Cardiac muscle cell (in vitro differentiated cells and primary cell): ENCODE measurements around the gene C2CD4C. TPM values are rescaled to one million over a fixed set of nuclear protein-coding genes. Genes with fewer than 3 reads are reported as not detected.
"Not testable (repeated sequence)": the region's sequence is repeated elsewhere in the genome, so short reads cannot be mapped to it uniquely, and the experiment has no call there.

Source experiments
- DNase-seq, 2 donors: peaks; one replicate each; pipeline versions ENCODE4 v3.0.0 to v3.0.0-alpha.2; 2010 to 2017; ENCODE audit warnings: low read depth in 1 of 2, low spot score in 1 of 2
- H3K27ac ChIP-seq: fragments of 200-600 bp; sonication (generic); 2 replicates; pipeline ENCODE4 v1.5.1; 2016
- H3K27me3 ChIP-seq: fragments of 200-600 bp; sonication (generic); 2 replicates; pipeline ENCODE4 v1.6.0; 2016; ENCODE audit warnings: control low read depth
- H3K36me3 ChIP-seq: fragments of 200-600 bp; sonication (generic); 2 replicates; pipeline ENCODE4 v1.5.1; 2016; ENCODE audit warnings: control low read depth
- H3K4me1 ChIP-seq: fragments of 200-600 bp; sonication (generic); 2 replicates; pipeline ENCODE4 v1.8.1; 2017; ENCODE audit warnings: low read depth, mild to moderate bottlenecking, mixed run types
- H3K4me3 ChIP-seq: fragments of 200-600 bp; sonication (generic); 2 replicates; pipeline ENCODE4 v1.5.1; 2016; ENCODE audit warnings: mild to moderate bottlenecking
- H3K9me3 ChIP-seq: fragments of 200-600 bp; sonication (generic); 2 replicates; pipeline ENCODE4 v1.5.1; 2017; ENCODE audit warnings: low read depth, mild to moderate bottlenecking, control low read depth
- CTCF ChIP-seq: IDR thresholded peaks from 2 replicates; pipeline ENCODE4 v1.5.1; 2012; ENCODE audit warnings: low read depth, mild to moderate bottlenecking, low read length
- polyA plus RNA-seq: library from polyadenylated mRNA; unstranded; fragments of >200 nt; fragmentation: Nextera tagmentation; extraction: Ambion mirVana; gene quantifications from 2 replicates; pipeline ENCODE4 v1.2.1, GENCODE V29; 2016
- total RNA-seq: library from RNA; depleted of rRNA; stranded (reverse); fragments of >200 nt; gene quantifications from 2 replicates; pipeline ENCODE4 v1.2.3, GENCODE V29; 2016

Gene C2CD4C
- total and polyA plus RNA-seq, 2 experiments from 2014 or later: 3.4 to 4.1 TPM

GRCh38 chr19:455031-455705 lies 46.2 kb upstream of the C2CD4C start:
- H3K36me3 ChIP-seq: no peaks in the 10 kb centered on the region

GRCh38 chr19:453606-454005 lies 44.7 kb upstream of the C2CD4C start:
- DNase-seq: no peak
- no peaks in the 10 kb centered on the region for H3K36me3 ChIP-seq
- H3K4me1 ChIP-seq: no peaks in the 10 kb centered on the region
- H3K9me3 ChIP-seq: no peaks in the 10 kb centered on the region
- H3K27ac ChIP-seq: no peak overlapping the region
- no peak overlapping the region for H3K4me3 ChIP-seq
- H3K27me3 ChIP-seq: no peaks in the 10 kb centered on the region
- TF ChIP-seq CTCF: no peak

More at GRCh38 chr19:455031-455705, 46.2 kb upstream of the C2CD4C start:
- DNase-seq: no peak
- Histone ChIP-seq H3K4me3 (no peak overlapping the region), H3K27ac (no peak overlapping the region), H3K4me1 (no peaks in the 10 kb centered on the region), H3K9me3 (no peaks in the 10 kb centered on the region), H3K27me3 (no peaks in the 10 kb centered on the region)
- no peak for TF ChIP-seq CTCF

GRCh38 chr19:452829-453228 lies 43.9 kb upstream of the C2CD4C start:
- H3K27ac ChIP-seq: no peak overlapping the region
- no peak for DNase-seq
- no peak for TF ChIP-seq CTCF
- no peak overlapping the region for H3K4me3 ChIP-seq
- H3K36me3 ChIP-seq: no peaks in the 10 kb centered on the region
- H3K27me3 ChIP-seq: no peaks in the 10 kb centered on the region
- H3K4me1 ChIP-seq: peaks cover 4% of the 10 kb centered on the region
- H3K9me3 ChIP-seq: no peaks in the 10 kb centered on the region

GRCh38 chr19:450912-451481 lies 42.0 kb upstream of the C2CD4C start:
- H3K36me3 ChIP-seq, H3K4me3 ChIP-seq, H3K9me3 ChIP-seq, H3K27ac ChIP-seq, DNase-seq, H3K4me1 ChIP-seq, H3K27me3 ChIP-seq: not testable (repeated sequence)

- no peak for TF ChIP-seq CTCF
- Histone ChIP-seq H3K9me3 (no peaks in the 10 kb centered on the region), H3K27me3 (no peaks in the 10 kb centered on the region), H3K4me1 (peaks cover 6% of the 10 kb centered on the region), H3K36me3 (no peaks in the 10 kb centered on the region), H3K4me3 (no peak overlapping the region), H3K27ac (no peak overlapping the region)
- DNase-seq: no peak
These were observed 41.0 kb upstream of the C2CD4C start for GRCh38 chr19:449916-450315.

- Histone ChIP-seq H3K36me3 (no peaks in the 10 kb centered on the region), H3K4me3 (no peak overlapping the region), H3K27ac (peak overlapping the region; percentile 7), H3K4me1 (peaks cover 6% of the 10 kb centered on the region), H3K27me3 (no peaks in the 10 kb centered on the region), H3K9me3 (no peaks in the 10 kb centered on the region)
- TF ChIP-seq CTCF: no peak
- peak; percentile 28 to 56 for DNase-seq
These were observed 39.0 kb upstream of the C2CD4C start for GRCh38 chr19:447816-448560.
